HepG2 (cell line): ENCODE measurements around the gene BIRC7. TPM values are rescaled to one million over a fixed set of nuclear protein-coding genes. Genes with fewer than 3 reads are reported as not detected.

Source experiments
- ARHGAP35 ChIP-seq: sonication (generic); formaldehyde crosslinking; IDR thresholded peaks from 2 replicates; pipeline ENCODE4 v1.9.0; 2022; ENCODE audit warnings: mild to moderate bottlenecking, inconsistent platforms, moderate library complexity, missing genetic modification reagents, borderline replicate concordance
- ARNT ChIP-seq: fragments of 450-650 bp; IDR thresholded peaks from 2 replicates; pipeline ENCODE4 v1.6.1; 2017
- E2F1 ChIP-seq: sonication (generic); formaldehyde crosslinking; IDR thresholded peaks from 2 replicates; pipeline ENCODE4 v1.5.0; 2020; ENCODE audit warnings: missing genetic modification reagents
- HNRNPL ChIP-seq: fragments of 200-400 bp; formaldehyde crosslinking; IDR thresholded peaks from 2 replicates; pipeline ENCODE4 v1.6.1; 2017; ENCODE audit warnings: mild to moderate bottlenecking, low read depth, low read length
- KLF13 ChIP-seq: sonication (generic); formaldehyde crosslinking; IDR thresholded peaks from 2 replicates; pipeline ENCODE4 v1.4.0; 2020; ENCODE audit warnings: mild to moderate bottlenecking, missing genetic modification reagents
- POLR2AphosphoS5 ChIP-seq: IDR thresholded peaks from 2 replicates; pipeline ENCODE4 v1.6.1; 2012; ENCODE audit warnings: low read depth, low read length
- SOX5 ChIP-seq: IDR thresholded peaks from 2 replicates; pipeline ENCODE4 v1.6.1; 2016; ENCODE audit warnings: borderline replicate concordance
- SOX6 ChIP-seq, 2 experiments: fragments of 450-650 bp in 1 of 2; sonication (generic) in 1 of 2; formaldehyde crosslinking in 1 of 2; IDR thresholded peaks; 2 replicates each; pipeline versions ENCODE4 v1.4.0 to v1.6.1; 2017 to 2020; ENCODE audit warnings: antibody characterized with exemption in 1 of 2, mild to moderate bottlenecking in 1 of 2, missing genetic modification reagents in 1 of 2
- SRY ChIP-seq: sonication (generic); formaldehyde crosslinking; IDR thresholded peaks from 2 replicates; pipeline ENCODE4 v1.8.0; 2022; ENCODE audit warnings: mild to moderate bottlenecking, missing genetic modification reagents
- TBX2 ChIP-seq: sonication (generic); formaldehyde crosslinking; IDR thresholded peaks from 2 replicates; pipeline ENCODE4 v1.5.0; 2020; ENCODE audit warnings: missing genetic modification reagents, mild to moderate bottlenecking, borderline replicate concordance
- TFDP2 ChIP-seq: sonication (generic); formaldehyde crosslinking; IDR thresholded peaks from 2 replicates; pipeline ENCODE4 v1.4.0; 2020; ENCODE audit warnings: missing genetic modification reagents
- ZIK1 ChIP-seq: sonication (generic); formaldehyde crosslinking; IDR thresholded peaks from 2 replicates; pipeline ENCODE4 v1.5.0; 2020; ENCODE audit warnings: mild to moderate bottlenecking, low read depth, missing genetic modification reagents, borderline replicate concordance
- ZNF264 ChIP-seq: sonication (generic); formaldehyde crosslinking; IDR thresholded peaks from 2 replicates; pipeline ENCODE4 v1.4.0; 2020; ENCODE audit warnings: missing genetic modification reagents
- ZNF512B ChIP-seq: sonication (generic); formaldehyde crosslinking; IDR thresholded peaks from 2 replicates; pipeline ENCODE4 v1.5.1; 2020; ENCODE audit warnings: missing genetic modification reagents, mild to moderate bottlenecking, borderline replicate concordance
- ZNF598 ChIP-seq: sonication (generic); formaldehyde crosslinking; IDR thresholded peaks from 2 replicates; pipeline ENCODE4 v1.5.1; 2020; ENCODE audit warnings: mild to moderate bottlenecking, missing genetic modification reagents, borderline replicate concordance
- ZNF609 ChIP-seq: sonication (generic); formaldehyde crosslinking; IDR thresholded peaks from 2 replicates; pipeline ENCODE4 v1.4.0; 2020; ENCODE audit warnings: mild to moderate bottlenecking, missing genetic modification reagents, borderline replicate concordance
- ZNF768 ChIP-seq: sonication (generic); formaldehyde crosslinking; IDR thresholded peaks from 2 replicates; pipeline ENCODE4 v1.4.0; 2020; ENCODE audit warnings: missing genetic modification reagents
- ZNF83 ChIP-seq: sonication (generic); formaldehyde crosslinking; IDR thresholded peaks from 2 replicates; pipeline ENCODE4 v1.4.0; 2020; ENCODE audit warnings: missing genetic modification reagents, mild to moderate bottlenecking, borderline replicate concordance
- ZNF850 ChIP-seq: sonication (generic); formaldehyde crosslinking; conservative IDR thresholded peaks from 2 replicates; pipeline ENCODE4 v1.9.0; 2021; ENCODE audit warnings: mild to moderate bottlenecking, missing genetic modification reagents
- polyA plus RNA-seq, 8 experiments: library from polyadenylated mRNA; depleted of rRNA in 3 of 8; stranded (reverse) in 7 of 8; unstranded in 1 of 8; fragments of >200 nt; fragmentation: Illumina TruSeq in 4 of 8; extraction: Trizol in 4 of 8; gene quantifications; 2 replicates each; pipeline versions ENCODE4 v1.2.1 to v1.2.3, GENCODE V29; 2011 to 2016; ENCODE audit warnings: low read depth in 4 of 8, missing spikeins in 1 of 8, mixed read lengths in 1 of 8; ENCODE audit not compliant: insufficient read depth in 1 of 8
- total RNA-seq, 5 experiments: library from RNA; depleted of rRNA; stranded (reverse); fragments of >200 nt; fragmentation: Illumina TruSeq; extraction: Trizol; gene quantifications; 2 replicates each; pipeline ENCODE4 v1.2.3, GENCODE V29; 2016; ENCODE audit warnings: low read depth in 1 of 5

The BIRC7 gene
- total and polyA plus RNA-seq, 2 of the 13 experiments (the other 11 are each of a cell fraction or from before 2014, with no cell fraction given): 0.27 to 5.1 TPM

DNA sequence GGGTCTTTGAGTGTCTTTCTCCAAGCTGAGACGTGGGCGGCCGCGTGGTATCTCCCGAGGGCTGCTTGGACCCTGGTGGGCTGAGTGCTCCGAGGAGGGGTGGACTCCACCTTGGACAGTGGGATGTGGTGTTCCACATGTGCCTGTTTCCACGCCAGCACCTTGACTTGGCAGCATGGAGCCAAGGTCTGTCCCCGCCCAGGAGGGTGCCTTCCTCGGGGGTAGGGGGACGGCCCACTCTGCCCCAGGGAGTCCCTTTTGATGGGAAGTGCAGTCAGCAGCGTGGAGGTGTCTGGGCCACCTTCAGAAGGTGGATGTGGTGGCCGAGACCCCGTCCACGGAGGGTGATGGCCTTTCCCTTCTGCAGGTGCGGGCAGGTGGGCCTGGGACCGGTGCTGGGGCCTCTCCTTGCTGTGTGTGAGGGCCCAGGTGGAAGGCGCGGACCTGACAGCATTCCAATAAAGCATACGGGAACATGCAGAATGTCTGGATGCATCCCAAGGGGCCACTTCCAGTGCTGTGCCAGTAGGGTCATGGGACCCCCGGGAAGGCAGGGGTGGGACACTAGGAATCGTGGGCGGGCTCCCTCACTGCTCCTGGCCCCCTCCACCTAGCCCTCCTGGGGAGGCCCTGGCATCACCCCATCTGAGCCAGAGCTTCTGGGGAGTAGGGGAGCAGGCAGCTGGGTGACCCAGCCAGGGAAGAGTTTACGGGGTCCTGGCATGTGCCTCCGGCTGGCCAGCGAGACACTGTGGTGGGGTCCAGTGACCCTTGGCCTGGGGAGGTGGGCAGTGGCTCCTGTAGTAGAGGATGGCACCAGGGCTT, 53.8 kb downstream of the BIRC7 start (continued):
- TF ChIP-seq ZNF609 (CRISPR knock-in tag) (peak; percentile 5; the same call in 1 of the 2 replicates), ZNF850 (no peak), ARHGAP35 (CRISPR knock-in tag) (no peak), HNRNPL (0 out of 2 replicates have a peak, but pooled peaks have one; percentile 22), ZNF768 (CRISPR knock-in tag) (0 out of 2 replicates have a peak, but pooled peaks have one; percentile 6), ARNT (no peak), KLF13 (no peak), SOX5 (no peak), SRY (CRISPR knock-in tag) (no peak), TFDP2 (no peak), ZIK1 (CRISPR knock-in tag) (no peak), TBX2 (CRISPR knock-in tag) (peak; percentile 33; the same call in 1 of the 2 replicates), ZNF264 (CRISPR knock-in tag) (no peak), POLR2AphosphoS5 (peak; percentile 25; the same call in 1 of the 2 replicates), ZNF598 (CRISPR knock-in tag) (no peak), SOX6 (IDR thresholded peaks at IDR 0.05) (no peak), SOX6 (CRISPR knock-in tag; IDR thresholded peaks at IDR 0.05) (no peak), E2F1 (CRISPR knock-in tag) (no peak), ZNF83 (CRISPR knock-in tag) (0 out of 2 replicates have a peak, but pooled peaks have one; percentile 16), ZNF512B (CRISPR knock-in tag) (no peak)
